ENCODE results near the gene SYT9. TPM values are rescaled to one million over a fixed set of nuclear protein-coding genes. Genes with fewer than 3 reads are reported as not detected.
A peak's percentile ranks its signal among the peaks of the same experiment; 100 is the strongest.

SYT9 gene
- total RNA-seq, 1 experiment from 2014 or later, result 0.23 TPM

DNA sequence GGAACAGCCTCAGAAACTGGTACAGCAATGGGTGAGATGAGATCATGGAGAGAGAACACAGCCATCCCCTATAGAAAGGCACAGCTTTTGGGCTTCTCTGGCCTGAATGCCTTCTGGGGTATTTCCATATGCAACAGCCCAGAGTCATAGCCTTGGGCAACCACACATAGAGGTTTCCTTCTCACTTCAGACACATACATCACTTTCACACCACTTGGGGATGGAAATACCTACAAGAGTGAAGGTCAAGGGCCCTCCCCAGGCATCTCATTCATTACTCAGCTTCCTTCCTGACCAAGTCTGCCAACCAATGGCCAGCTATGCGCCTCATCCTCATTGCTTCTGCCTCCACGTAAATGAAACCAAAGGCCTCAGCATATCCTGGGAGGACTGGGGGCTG lies 215.9 kb downstream of the SYT9 start:
- Histone ChIP-seq H3K9me3 (no peaks in the 10 kb centered on the region), H3K4me3 (no peak overlapping the region), H3K36me3 (no peaks in the 10 kb centered on the region), H3K27me3 (no peaks in the 10 kb centered on the region)
- DNase-seq, result no peak

DNA sequence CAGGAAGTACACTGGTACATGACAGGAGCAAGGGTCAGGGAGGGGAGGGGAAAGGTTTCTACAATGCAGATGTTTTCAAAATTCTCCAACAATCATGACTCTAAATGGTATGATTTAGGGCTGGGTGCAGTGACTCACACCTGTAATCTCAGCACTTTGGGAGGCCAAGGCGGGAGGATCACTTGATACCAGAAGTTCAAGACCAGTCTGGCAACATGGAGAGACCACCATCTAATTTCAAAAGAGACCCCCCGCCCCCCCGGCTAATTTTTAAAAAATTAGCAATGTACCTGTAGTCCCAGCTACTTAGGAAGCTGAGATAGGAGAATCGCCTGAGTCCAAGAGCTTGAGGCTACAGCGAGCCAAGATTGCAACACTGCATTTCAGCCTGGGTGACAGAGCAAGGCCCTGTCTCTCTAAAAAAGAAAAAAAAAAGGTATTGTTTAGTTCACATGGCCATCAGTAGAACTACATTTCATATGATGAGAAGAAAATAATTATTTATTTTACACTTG lies 217.7 kb downstream of the SYT9 start:
- no peak overlapping the region for H3K4me3 ChIP-seq
- no peaks in the 10 kb centered on the region for H3K27me3 ChIP-seq
- no peaks in the 10 kb centered on the region for H3K36me3 ChIP-seq
- no peak for DNase-seq
- H3K9me3 ChIP-seq, result no peaks in the 10 kb centered on the region

DNA sequence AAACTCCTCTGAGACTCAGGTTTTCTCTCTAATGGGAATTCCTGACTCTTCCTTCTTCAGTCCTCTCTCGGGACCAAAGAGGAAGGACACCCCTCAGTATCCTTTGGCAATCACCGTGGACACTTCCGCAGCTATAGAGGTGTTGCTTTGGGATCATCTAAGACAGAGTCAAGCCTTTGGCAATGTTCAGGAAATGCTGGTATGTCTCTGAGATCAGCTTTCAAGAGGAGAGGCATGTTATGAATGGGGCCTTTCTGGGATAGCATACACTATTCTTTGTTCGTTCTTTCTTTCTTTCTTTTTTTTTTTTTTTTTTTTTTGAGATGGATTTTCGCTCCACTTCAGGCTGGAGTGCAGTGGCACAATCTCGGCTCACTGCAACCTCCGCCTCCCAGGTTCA lies 219.4 kb downstream of the SYT9 start:
- no peaks in the 10 kb centered on the region for H3K9me3 ChIP-seq
- H3K27me3 ChIP-seq, result no peaks in the 10 kb centered on the region
- H3K4me3 ChIP-seq, result no peak overlapping the region
- H3K36me3 ChIP-seq, result no peaks in the 10 kb centered on the region
- no peak for DNase-seq

DNA sequence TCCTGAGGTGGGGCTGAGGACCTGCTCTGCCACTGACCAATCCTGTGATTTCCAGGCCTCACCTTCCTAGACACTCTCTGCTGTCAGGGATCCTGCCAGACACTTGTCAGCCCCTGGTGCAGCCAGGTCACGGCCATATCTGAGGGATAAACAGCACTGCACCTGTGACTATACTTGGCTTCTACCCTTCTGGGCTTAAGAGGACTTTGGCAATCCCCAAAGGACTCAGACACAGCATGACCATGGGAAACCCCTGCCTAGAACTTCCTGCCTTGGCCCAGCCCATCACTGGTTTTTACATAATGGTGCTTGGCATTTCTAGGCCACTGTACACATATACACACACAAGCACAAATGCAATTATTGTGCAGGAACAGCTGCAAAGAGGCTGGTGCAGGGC lies 222.0 kb downstream of the SYT9 start:
- Histone ChIP-seq H3K27me3 (no peaks in the 10 kb centered on the region), H3K9me3 (no peaks in the 10 kb centered on the region), H3K36me3 (no peaks in the 10 kb centered on the region), H3K4me3 (no peak overlapping the region)
- DNase-seq, result no peak

DNA sequence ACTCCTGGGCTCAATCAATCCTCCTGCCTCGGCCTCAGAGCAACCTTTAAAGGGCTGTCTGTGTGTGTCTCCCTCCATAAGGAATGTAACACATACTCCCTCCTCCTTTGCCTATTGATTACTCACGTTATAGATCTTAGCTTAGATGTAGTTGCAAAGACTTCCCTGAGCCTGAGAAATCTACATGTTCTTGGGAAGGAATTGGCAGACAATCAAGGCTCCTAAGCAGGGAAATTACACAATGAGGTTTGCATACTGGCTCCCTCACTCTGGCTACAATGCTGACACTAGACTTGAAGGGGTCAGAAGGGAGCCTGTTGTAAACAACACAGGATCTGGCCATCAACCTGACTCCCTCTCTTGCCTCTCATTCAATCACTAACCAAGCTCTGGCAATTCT lies 228.4 kb downstream of the SYT9 start:
- Histone ChIP-seq H3K27me3 (no peaks in the 10 kb centered on the region), H3K4me3 (no peak overlapping the region), H3K36me3 (no peaks in the 10 kb centered on the region), H3K9me3 (no peaks in the 10 kb centered on the region)
- DNase-seq, result no peak

DNA sequence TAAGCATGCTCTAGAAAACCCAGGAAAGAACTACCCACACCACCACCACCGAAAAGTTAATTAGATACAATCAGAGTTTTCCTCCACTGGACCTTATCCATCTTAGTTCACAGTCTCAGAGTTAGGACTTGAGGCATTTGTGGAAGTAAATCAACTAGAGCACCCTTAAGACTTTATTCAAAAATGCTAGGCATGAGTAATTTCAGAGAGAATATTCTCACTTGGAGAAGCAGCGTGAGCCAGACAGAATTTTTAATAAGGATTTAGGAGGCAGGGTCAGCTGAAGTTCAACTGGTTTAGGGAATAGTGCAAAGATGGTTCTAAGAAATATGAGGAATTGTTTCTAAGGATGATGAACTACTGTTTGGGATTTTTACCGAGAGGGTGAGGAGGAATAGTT lies 232.4 kb downstream of the SYT9 start:
- Histone ChIP-seq H3K36me3 (no peaks in the 10 kb centered on the region), H3K9me3 (no peaks in the 10 kb centered on the region), H3K4me3 (no peak overlapping the region), H3K27me3 (no peaks in the 10 kb centered on the region)
- DNase-seq, result no peak

DNA sequence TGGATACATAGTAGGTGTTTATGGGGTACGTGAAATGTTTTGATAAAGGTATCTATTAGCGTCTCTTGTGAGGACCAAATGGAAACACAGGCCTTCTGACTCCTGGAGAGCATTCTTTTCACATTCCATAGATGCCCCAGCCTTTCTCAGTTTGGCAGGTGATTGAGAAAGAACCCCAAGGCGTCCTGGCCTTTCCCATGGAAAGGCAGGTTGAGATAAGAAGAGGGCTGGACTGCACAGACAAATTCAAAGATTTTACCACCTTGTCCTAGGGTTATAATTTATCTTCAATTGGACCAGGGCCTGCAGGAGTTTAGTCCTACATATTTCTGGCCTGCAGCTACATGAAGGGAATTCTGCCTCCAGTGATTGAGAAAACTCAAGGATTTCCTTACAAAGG lies 232.9 kb downstream of the SYT9 start:
- Histone ChIP-seq H3K36me3 (no peaks in the 10 kb centered on the region), H3K4me3 (no peak overlapping the region), H3K27me3 (no peaks in the 10 kb centered on the region), H3K9me3 (no peaks in the 10 kb centered on the region)
- DNase-seq, result no peak

DNA sequence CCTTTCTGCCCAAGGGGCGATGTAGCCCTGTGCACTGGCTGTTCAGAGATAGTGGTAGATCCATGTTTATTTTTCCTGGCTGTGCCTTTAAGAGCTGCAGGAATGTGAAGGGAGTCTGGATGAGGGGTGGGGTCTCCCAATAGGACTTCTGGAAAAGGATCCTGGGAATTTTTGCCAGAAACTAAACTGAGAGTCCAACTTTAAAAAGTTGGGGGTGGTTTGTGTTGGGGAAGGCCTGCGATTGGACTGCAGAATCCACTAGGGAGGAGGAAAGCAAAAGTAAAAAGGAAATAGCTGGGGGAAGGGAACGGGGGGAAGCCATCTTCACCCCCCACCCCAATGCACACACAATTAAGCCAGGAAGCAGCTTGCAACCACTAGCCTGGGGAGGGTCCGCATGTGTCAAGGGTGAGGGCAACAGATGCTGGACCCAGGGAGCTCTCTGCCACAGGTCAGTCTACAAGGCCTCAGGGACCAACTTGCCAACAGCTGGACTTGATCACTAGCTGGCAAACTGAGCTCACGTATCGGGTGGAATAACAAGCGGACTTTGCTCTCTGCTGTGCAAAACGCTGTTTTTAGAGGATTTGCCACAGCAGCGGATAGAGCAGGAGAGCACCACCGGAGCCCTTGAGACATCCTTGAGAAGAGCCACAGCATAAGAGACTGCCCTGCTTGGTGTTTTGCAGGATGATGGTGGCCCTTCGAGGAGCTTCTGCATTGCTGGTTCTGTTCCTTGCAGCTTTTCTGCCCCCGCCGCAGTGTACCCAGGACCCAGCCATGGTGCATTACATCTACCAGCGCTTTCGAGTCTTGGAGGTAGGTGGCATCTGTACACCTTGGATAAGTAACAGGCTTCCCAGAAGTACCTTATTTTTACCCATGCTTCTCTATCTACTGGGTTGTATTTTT lies 233.7 kb downstream of the SYT9 start, which contains the start of gene OLFML1:
OLFML1 (plus strand) TSS at position 321 of the 912 bp plus-strand sequence; CDS start at position 691, 370 bp downstream.
- no peak for DNase-seq
- H3K9me3 ChIP-seq, result no peaks in the 10 kb centered on the region
- H3K27me3 ChIP-seq, result no peaks in the 10 kb centered on the region
- H3K4me3 ChIP-seq, result no peak within 1 kb of the TSS
- H3K36me3 ChIP-seq, result no peaks in the 10 kb centered on the region

DNA sequence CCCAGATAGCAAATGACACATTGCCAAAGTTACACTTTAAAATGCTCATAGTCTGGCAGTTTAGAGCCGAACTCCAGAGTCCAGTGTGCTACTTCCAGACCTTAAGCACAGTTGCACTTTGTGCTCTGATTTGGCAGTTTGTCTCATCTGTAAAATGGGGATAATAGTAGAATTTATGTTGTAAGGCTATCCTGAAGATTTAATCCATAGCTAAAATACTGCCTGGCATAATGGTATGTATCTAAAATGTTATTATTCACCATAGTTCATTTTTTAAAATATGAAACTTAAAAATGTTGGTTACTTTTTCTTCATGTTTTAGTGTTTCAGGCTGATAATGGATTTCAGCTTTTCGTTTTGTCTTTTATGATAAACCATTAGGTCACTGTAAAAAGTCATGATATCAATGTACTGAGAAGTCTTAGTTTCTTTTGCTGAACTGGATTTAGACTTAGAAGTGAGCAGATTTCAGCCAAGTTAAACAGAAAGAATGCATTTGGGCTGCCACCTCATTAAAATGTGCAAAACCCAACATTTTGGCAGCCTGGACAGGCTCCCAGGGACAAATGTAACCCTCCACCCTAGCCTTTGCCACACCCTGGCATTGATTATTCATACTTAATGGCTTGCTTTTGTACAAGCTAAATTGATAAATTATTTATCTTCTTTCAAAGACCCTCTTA lies 234.5 kb downstream of the SYT9 start:
- H3K4me3 ChIP-seq, result no peak overlapping the region
- DNase-seq, result no peak

DNA sequence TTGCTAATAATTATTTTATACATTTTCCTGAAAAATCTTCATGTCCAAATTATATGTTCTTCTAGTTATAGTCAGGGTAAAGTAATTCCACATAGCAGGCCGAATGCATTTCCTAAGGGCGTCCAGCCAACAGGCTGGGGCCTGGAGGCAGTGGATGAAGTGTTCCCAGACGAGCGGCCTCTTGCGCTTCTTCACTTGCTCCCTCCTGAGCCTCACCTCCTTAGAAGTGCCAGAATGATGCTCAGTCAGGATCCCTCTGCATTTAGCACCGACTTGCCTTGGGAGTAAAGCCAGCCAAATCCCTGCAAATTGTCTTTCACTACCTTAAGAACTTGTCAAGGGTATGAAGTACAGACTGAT lies 235.1 kb downstream of the SYT9 start:
- no peaks in the 10 kb centered on the region for H3K9me3 ChIP-seq
- no peaks in the 10 kb centered on the region for H3K27me3 ChIP-seq
- H3K4me3 ChIP-seq, result no peak overlapping the region
- H3K36me3 ChIP-seq, result no peaks in the 10 kb centered on the region
- no peak for DNase-seq

More for the DNA sequence above, 234.5 kb downstream of the SYT9 start:
- Histone ChIP-seq H3K9me3 (no peaks in the 10 kb centered on the region), H3K36me3 (no peaks in the 10 kb centered on the region), H3K27me3 (no peaks in the 10 kb centered on the region)

DNA sequence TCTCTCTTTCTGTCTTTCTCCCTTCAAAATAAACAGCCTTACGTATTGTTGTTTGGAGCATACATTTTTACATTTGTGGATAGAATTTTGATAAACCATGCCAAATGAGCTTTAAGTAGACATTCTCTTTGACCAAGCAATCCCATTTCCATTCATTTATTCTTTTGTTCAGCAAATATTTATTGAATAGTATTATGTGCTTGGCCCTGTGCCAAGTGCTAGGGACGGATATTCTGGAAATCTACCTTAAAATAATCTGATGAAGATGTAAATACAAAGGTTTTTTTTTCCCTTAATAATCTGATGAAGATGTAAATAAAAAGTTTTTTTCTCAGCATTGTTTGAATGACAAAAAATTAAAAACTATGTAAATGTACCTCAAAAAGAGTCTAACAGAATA lies 235.7 kb downstream of the SYT9 start:
- no peak overlapping the region for H3K4me3 ChIP-seq
- no peaks in the 10 kb centered on the region for H3K36me3 ChIP-seq
- H3K27me3 ChIP-seq, result no peaks in the 10 kb centered on the region
- H3K9me3 ChIP-seq, result no peaks in the 10 kb centered on the region
- DNase-seq, result no peak

DNA sequence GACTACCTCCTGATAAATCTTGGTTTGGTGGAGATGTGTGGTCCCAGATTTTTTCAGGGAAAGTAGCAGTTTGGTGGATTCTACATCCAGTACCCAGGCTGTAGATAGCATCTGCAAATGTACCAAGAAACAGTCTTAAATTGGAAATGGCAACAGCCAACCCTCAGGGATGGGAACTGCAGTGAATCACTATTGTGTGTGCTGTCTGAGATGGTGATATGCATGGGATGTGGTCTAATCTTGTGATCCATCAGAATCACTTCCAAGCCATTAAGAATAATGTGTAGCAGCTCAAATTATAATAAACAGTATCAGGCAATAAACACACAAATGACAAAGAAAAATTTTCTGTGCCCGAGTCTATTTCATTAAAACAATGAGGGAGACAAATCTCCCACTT lies 237.0 kb downstream of the SYT9 start:
- Histone ChIP-seq H3K9me3 (no peaks in the 10 kb centered on the region), H3K27me3 (no peaks in the 10 kb centered on the region), H3K36me3 (no peaks in the 10 kb centered on the region), H3K4me3 (no peak overlapping the region)
- no peak for DNase-seq

DNA sequence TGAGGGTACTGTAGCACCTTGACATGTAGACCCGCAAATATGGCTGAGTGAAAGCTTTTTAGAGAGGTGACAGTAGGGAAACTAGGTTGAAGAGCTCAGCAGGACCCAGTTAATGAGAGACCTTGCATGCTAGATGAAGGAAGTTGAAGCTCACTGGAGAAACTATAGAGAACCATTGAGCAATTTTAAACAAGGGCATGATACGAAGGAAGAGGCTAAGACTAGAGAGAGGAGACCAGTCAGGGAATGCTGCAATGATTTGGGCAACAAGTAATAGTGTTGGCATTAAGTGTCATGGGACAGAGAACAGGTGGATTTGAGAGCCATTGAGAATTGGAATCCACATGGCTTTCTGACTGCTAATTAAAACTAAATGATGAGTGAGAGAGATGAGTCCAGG lies 237.7 kb downstream of the SYT9 start:
- DNase-seq, result no peak
- Histone ChIP-seq H3K4me3 (no peak overlapping the region), H3K27me3 (no peaks in the 10 kb centered on the region), H3K36me3 (no peaks in the 10 kb centered on the region), H3K9me3 (no peaks in the 10 kb centered on the region)

DNA sequence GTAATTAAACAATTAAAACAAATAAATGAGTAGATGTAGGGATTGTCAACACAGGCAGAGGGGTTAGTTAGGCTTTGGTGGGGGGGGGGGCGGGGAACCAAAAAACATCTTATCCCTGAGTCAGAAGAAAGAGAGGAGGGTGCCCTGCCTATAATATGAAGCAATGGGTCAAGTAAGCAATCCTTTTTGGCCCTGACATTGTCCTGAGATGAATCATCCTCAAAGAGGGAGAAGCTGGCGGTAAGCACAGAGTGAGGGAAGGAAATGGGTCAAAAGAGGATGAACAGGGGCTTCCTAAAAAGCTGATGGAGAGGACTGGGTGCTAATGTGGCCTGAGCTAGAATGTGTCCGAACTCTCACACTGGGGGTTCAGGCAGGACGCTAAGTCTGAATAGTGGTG lies 238.3 kb downstream of the SYT9 start:
- DNase-seq, result peak; percentile 33

DNA sequence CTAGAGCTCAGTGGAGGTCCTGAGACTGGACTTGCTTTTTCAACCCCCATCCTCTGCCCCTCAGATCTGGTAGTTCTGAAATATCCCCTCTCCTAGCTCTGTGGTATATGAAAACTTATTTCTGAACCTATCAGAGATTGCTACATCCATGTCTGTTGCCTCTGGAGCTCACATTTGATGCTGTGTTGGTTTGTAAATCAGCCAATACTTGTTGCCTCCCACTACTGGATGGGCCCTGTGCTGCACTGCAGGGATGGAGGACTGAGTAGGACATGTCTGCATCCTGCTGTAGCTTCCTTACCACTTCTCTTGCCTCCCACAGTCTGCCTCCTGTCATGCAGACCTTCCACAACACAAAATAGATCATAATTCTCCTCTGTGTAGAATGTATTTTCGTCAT lies 238.8 kb downstream of the SYT9 start:
- H3K4me3 ChIP-seq, result no peak overlapping the region
- H3K9me3 ChIP-seq, result no peaks in the 10 kb centered on the region
- H3K36me3 ChIP-seq, result no peaks in the 10 kb centered on the region
- DNase-seq, result no peak
- H3K27me3 ChIP-seq, result no peaks in the 10 kb centered on the region

More for the DNA sequence above, 238.3 kb downstream of the SYT9 start:
- Histone ChIP-seq H3K27me3 (no peaks in the 10 kb centered on the region), H3K36me3 (no peaks in the 10 kb centered on the region), H3K9me3 (no peaks in the 10 kb centered on the region), H3K4me3 (no peak overlapping the region)

DNA sequence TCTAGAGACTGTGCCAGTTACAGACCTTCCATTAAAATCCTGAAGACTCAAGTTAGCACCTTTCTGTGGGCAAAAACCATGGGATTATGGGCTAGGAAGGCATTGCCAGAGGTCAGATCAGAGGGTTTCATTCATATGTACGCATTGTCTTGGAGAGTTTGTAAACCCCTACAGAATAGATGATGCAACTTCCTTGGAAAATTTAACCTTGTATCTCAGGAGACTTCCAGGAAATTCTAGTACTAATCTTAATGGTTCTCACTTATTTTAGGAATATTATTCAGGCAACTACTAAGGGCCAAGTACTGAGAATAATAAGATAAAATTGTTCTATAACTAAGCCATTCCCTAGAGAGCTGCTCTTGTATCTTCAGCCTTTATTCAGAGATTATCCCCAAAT lies 240.5 kb downstream of the SYT9 start:
- no peak for DNase-seq
- no peaks in the 10 kb centered on the region for H3K36me3 ChIP-seq
- H3K27me3 ChIP-seq, result no peaks in the 10 kb centered on the region
- no peaks in the 10 kb centered on the region for H3K9me3 ChIP-seq
- no peak overlapping the region for H3K4me3 ChIP-seq

DNA sequence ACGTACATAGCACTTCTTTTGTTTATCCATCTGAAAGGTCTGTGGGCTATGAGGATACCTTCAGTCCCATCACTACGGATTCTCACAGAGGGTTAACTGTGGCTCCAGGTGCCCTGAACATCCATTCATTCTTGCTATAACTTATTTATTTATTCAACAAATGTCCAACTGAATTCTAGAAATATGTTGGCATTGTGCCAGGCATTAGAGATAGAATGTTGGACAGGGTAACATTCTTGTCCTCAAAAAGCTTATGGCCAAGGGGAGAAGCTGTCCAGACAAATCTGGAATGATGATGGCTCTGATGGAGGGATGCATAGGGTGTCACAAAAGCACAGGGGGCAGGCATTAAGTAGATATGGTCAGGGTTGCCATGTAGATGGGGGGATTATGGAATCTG lies 242.0 kb downstream of the SYT9 start:
- no peak for DNase-seq
- Histone ChIP-seq H3K4me3 (no peak overlapping the region), H3K36me3 (no peaks in the 10 kb centered on the region), H3K27me3 (no peaks in the 10 kb centered on the region), H3K9me3 (no peaks in the 10 kb centered on the region)
